ENCODE data around the gene GMPS. TPM values are rescaled to one million over a fixed set of nuclear protein-coding genes. Genes with fewer than 3 reads are reported as not detected.
A peak's percentile ranks its signal among the peaks of the same experiment; 100 is the strongest.

Gene GMPS
- total RNA-seq, 1 experiment from 2014 or later, result 136 TPM

GRCh38 chr3:155854141-155854940, 16.1 kb upstream of the GMPS start, which contains the start of gene SLC33A1 (continued):
- TF ChIP-seq ZNF219 (CRISPR knock-in tag; IDR thresholded peaks at IDR 0.05; ENCODE audit: borderline replicate concordance) (no peak), RORB (CRISPR knock-in tag; IDR thresholded peaks at IDR 0.05) (no peak), ESRRA (CRISPR knock-in tag; IDR thresholded peaks at IDR 0.05; ENCODE audit: borderline replicate concordance) (no peak), ZNF263 (CRISPR knock-in tag; IDR thresholded peaks at IDR 0.05; ENCODE audit: low read depth) (no peak), E2F1 (CRISPR knock-in tag; IDR thresholded peaks at IDR 0.05) (no peak), SOX15 (CRISPR knock-in tag; IDR thresholded peaks at IDR 0.05) (no peak), NFYB (CRISPR knock-in tag; conservative IDR thresholded peaks at IDR 0.05; ENCODE audit: low read depth) (peak; percentile 85), ATF6 (CRISPR knock-in tag; IDR thresholded peaks at IDR 0.05) (no peak), MAX (CRISPR knock-in tag; IDR thresholded peaks at IDR 0.05) (peak; percentile 98), SP1 (CRISPR knock-in tag; conservative IDR thresholded peaks at IDR 0.05) (peak; percentile 96), SMAD4 (CRISPR knock-in tag; IDR thresholded peaks at IDR 0.05) (no peak), TCF7 (CRISPR knock-in tag; IDR thresholded peaks at IDR 0.05; ENCODE audit: low read depth) (no peak), ARID4B (CRISPR knock-in tag; IDR thresholded peaks at IDR 0.05; ENCODE audit: borderline replicate concordance) (peak; percentile 83; the same call in 1 of the 2 replicates), IRF1 (CRISPR knock-in tag; IDR thresholded peaks at IDR 0.05) (no peak), ZNF317 (CRISPR knock-in tag; IDR thresholded peaks at IDR 0.05; ENCODE audit: borderline replicate concordance, low read depth) (no peak), ELF4 (CRISPR knock-in tag; IDR thresholded peaks at IDR 0.05; ENCODE audit: low read depth) (no peak), ZNF396 (CRISPR knock-in tag; IDR thresholded peaks at IDR 0.05; ENCODE audit: borderline replicate concordance) (no peak), NR3C1 (CRISPR knock-in tag; conservative IDR thresholded peaks at IDR 0.05; ENCODE audit: low read depth) (no peak), GRHL2 (CRISPR knock-in tag; IDR thresholded peaks at IDR 0.05; ENCODE audit: insufficient replicate concordance, severe bottlenecking) (no peak), NFATC4 (CRISPR knock-in tag; IDR thresholded peaks at IDR 0.05) (no peak), GTF2I (CRISPR knock-in tag; conservative IDR thresholded peaks at IDR 0.05) (no peak), ZBTB21 (CRISPR knock-in tag; IDR thresholded peaks at IDR 0.05; ENCODE audit: borderline replicate concordance) (peak; percentile 49; the same call in 1 of the 2 replicates), JAZF1 (CRISPR knock-in tag; IDR thresholded peaks at IDR 0.05) (no peak), CDX4 (CRISPR knock-in tag; IDR thresholded peaks at IDR 0.05; ENCODE audit: borderline replicate concordance) (no peak)
